Measurements from ENCODE around the gene TTYH1. TPM values are rescaled to one million over a fixed set of nuclear protein-coding genes. Genes with fewer than 3 reads are reported as not detected.
"Not testable (repeated sequence)": the region's sequence is repeated elsewhere in the genome, so short reads cannot be mapped to it uniquely, and the experiment has no call there.

Gene TTYH1
- total and polyA plus RNA-seq, 4 donors: 170 to 1,011 (median 540) TPM

GRCh38 chr19:54462047-54462654 is 46.9 kb downstream of the TTYH1 start:
- Histone ChIP-seq H3K27ac (ENCODE audit: low read depth, low read length) (peak overlapping the region; percentile 78), H3K36me3 (ENCODE audit: control insufficient read depth, insufficient read depth, low read length) (peaks cover 57% of the 10 kb centered on the region), H3K9me3 (ENCODE audit: control insufficient read depth, insufficient read depth, low read length) (no peaks in the 10 kb centered on the region), H3K27me3 (ENCODE audit: control insufficient read depth, insufficient read depth, low read length) (peaks cover 8% of the 10 kb centered on the region), H3K4me1 (ENCODE audit: control insufficient read depth, insufficient read depth, low read length) (peaks cover 30% of the 10 kb centered on the region), H3K4me3 (ENCODE audit: low read depth, low read length) (no peak overlapping the region)
- 78% methylated on average over 14 of the region's 15 CpGs for WGBS (ENCODE audit: insufficient coverage)
- DNase-seq (ENCODE audit: low read depth in 4 of 6, low spot score in 6 of 6): no peak

DNA sequence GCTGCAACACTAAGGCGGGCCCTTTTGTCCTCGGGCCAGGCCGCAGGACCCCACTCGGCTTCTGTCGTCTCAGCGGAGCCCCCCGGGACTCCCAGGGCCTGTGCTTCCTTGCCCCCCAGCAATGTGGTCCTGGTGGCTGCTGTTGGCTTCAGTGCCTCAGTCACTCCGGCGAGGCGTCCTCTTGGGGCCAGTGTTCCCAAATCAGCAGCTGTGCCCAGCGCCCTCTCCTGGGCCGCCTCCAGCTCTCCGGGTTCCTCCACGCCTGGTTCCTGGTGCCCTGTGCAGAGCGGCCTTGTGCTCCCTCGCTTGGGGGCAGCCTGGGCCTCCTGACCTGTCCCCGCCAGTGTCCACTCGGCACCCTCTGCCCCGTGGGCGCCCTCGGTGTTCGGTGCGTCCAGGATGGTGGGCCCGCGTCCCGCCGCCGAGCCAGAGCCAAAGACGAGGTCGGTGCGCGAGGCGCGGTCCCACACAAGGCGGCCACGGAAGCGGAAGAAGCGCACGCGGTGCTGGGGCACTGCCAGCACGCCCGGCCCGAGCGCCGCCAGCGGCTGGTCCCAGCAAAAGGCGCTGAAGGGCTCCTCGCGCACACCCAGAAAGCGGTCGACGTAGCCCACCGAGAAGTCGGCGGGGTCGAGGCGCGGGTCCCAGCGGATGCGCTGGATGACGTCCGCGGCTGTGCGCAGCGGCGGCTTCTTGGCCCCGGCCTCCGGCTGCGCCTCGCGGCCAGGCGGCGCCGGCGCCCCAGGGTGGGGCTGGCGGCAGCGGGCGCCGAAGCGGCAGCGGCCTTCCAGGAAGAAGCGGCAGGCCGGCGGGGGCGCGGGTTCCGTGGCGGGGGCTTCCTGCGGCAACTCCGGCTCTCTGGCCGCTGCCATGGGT is 47.6 kb downstream of the TTYH1 start:
- Histone ChIP-seq H3K27ac (ENCODE audit: low read depth, low read length) (peak overlapping the region; percentile 88), H3K36me3 (ENCODE audit: control insufficient read depth, insufficient read depth, low read length) (peaks cover 50% of the 10 kb centered on the region), H3K4me3 (ENCODE audit: low read depth, low read length) (peak overlapping the region; percentile 56), H3K27me3 (ENCODE audit: control insufficient read depth, insufficient read depth, low read length) (peaks cover 8% of the 10 kb centered on the region), H3K9me3 (ENCODE audit: control insufficient read depth, insufficient read depth, low read length) (no peaks in the 10 kb centered on the region), H3K4me1 (ENCODE audit: control insufficient read depth, insufficient read depth, low read length) (peaks cover 30% of the 10 kb centered on the region)
- WGBS (ENCODE audit: insufficient coverage): 6% methylated on average over 91 of the region's 91 CpGs
- peak in 2 of 6 donors; percentile 53 to 73 for DNase-seq (ENCODE audit: low read depth in 4 of 6, low spot score in 6 of 6)

DNA sequence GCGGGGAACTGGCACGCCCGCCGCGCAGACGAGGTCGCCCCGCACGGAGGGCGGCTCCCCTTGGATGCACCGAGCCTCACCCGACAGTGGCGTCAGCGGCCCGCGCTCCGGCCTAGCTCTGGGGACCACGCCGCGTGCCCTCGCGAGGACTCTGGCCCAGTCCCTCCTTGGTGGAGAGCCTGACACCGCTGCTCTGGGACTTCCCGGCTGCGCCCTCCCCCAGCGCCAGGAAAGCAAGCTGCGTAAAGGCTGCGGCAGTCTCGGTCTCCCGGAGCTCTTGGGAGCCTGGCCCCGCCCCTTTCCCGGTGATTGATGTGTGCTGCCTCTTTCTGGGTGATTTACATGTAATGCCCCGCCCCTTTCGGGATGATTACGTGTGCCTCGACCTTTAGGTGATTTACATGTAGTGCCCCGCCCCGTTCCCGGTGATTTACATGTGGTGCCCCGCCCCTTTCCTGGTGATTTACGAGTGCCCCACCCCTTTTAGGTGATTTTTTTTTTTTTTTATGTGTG is 48.3 kb downstream of the TTYH1 start, which contains the start of gene LENG9:
Gene LENG9 (minus strand): TSS at position 248 of the 513 bp plus-strand sequence. CDS start 252 bp downstream, outside the sequence.
- DNase-seq (ENCODE audit: low read depth in 4 of 6, low spot score in 6 of 6): peak in 5 of 6 donors; percentile 57 to 97 (median 80)
- no peaks in the 10 kb centered on the region for H3K9me3 ChIP-seq (ENCODE audit: control insufficient read depth, insufficient read depth, low read length)
- H3K27me3 ChIP-seq (ENCODE audit: control insufficient read depth, insufficient read depth, low read length): peaks cover 8% of the 10 kb centered on the region
- H3K4me3 ChIP-seq (ENCODE audit: low read depth, low read length): peak within 1 kb of the TSS; percentile 56
- peak within 1 kb of the TSS; percentile 88 for H3K27ac ChIP-seq (ENCODE audit: low read depth, low read length)
- peaks cover 43% of the 10 kb centered on the region for H3K36me3 ChIP-seq (ENCODE audit: control insufficient read depth, insufficient read depth, low read length)
- peaks cover 30% of the 10 kb centered on the region for H3K4me1 ChIP-seq (ENCODE audit: control insufficient read depth, insufficient read depth, low read length)
- under 1% methylated on average over 39 of the region's 41 CpGs for WGBS (ENCODE audit: insufficient coverage)

DNA sequence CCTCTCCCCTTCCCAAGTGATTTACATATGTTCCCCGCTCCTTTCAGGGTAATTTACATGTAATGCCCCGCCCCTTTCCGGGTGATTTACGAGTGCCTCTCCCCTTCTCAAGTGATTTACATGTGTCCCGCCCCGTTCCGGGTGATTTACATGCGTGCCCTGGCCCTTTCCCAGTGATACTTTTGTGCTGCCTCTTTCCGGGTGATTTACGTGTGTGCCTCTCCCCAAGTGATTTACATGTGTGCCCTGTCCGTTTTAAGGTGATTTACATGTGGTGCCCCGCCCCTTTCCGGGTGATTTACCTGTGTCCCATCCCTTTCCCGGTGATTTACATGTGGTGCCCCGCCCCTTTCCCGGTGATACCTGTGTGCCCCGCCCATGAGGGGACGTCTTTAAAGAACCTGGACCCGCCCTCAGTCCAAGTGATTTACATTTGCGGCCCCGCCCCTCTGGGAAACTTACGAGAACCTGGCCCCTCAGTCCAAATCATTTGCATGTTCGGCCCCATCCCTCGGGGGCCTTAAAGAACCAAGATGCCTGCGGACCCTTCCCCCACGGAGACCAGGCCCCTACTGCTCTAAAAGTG is 48.9 kb downstream of the TTYH1 start:
- peak in 2 of 6 donors; percentile 85 to 90 for DNase-seq (ENCODE audit: low read depth in 4 of 6, low spot score in 6 of 6)
- H3K36me3 ChIP-seq (ENCODE audit: control insufficient read depth, insufficient read depth, low read length): peaks cover 37% of the 10 kb centered on the region
- H3K27ac ChIP-seq (ENCODE audit: low read depth, low read length): peak overlapping the region; percentile 88
- peaks cover 30% of the 10 kb centered on the region for H3K4me1 ChIP-seq (ENCODE audit: control insufficient read depth, insufficient read depth, low read length)
- H3K4me3 ChIP-seq (ENCODE audit: low read depth, low read length): peak overlapping the region; percentile 56
- under 1% methylated on average over 26 of the region's 26 CpGs for WGBS (ENCODE audit: insufficient coverage)
- no peaks in the 10 kb centered on the region for H3K9me3 ChIP-seq (ENCODE audit: control insufficient read depth, insufficient read depth, low read length)
- H3K27me3 ChIP-seq (ENCODE audit: control insufficient read depth, insufficient read depth, low read length): peaks cover 8% of the 10 kb centered on the region

GRCh38 chr19:54464630-54465425 is 49.6 kb downstream of the TTYH1 start:
- 1% methylated on average over 87 of the region's 87 CpGs for WGBS (ENCODE audit: insufficient coverage)
- H3K4me1 ChIP-seq (ENCODE audit: control insufficient read depth, insufficient read depth, low read length): peaks cover 33% of the 10 kb centered on the region
- H3K36me3 ChIP-seq (ENCODE audit: control insufficient read depth, insufficient read depth, low read length): peaks cover 31% of the 10 kb centered on the region
- peak overlapping the region; percentile 56 for H3K4me3 ChIP-seq (ENCODE audit: low read depth, low read length)
- H3K9me3 ChIP-seq (ENCODE audit: control insufficient read depth, insufficient read depth, low read length): no peaks in the 10 kb centered on the region
- H3K27ac ChIP-seq (ENCODE audit: low read depth, low read length): peak overlapping the region; percentile 88
- peak in 2 of 6 donors; percentile 79 to 87 for DNase-seq (ENCODE audit: low read depth in 4 of 6, low spot score in 6 of 6)
- peaks cover 11% of the 10 kb centered on the region for H3K27me3 ChIP-seq (ENCODE audit: control insufficient read depth, insufficient read depth, low read length)

DNA sequence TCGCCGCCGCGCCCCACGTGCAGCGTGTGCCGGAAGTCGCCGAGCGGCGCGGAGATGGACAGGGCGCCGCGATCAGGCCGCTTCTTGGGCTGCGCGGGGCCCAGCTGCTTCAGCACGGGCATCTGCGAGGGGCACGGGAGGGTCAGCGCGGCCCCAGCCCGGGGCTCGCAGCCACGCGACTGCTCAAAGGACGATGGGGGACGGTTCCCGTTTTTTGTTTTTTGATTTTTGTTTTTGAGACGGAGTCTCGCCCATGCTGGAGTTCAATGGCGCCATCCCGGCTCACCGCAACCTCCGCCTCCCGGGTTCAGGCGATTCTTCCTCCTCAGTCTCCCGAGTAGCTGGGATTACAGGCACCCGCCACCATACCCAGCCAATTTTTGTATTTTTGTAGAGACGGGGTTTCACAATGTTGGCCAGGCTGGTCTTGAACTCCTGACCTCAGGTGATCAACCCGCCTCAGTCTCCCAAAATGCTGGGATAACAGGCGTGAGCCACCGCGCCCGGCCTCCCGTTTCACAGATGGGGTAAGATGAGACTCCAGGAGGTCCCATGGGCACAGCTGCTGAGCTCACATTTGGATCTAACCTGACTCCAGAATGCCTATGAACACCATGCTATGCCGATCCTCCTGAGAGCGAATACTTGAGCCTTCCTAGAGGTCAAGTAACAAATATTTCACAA is 50.3 kb downstream of the TTYH1 start:
- no peaks in the 10 kb centered on the region for H3K9me3 ChIP-seq (ENCODE audit: control insufficient read depth, insufficient read depth, low read length)
- WGBS (ENCODE audit: insufficient coverage): 47% methylated on average over 46 of the region's 49 CpGs
- H3K36me3 ChIP-seq (ENCODE audit: control insufficient read depth, insufficient read depth, low read length): peaks cover 23% of the 10 kb centered on the region
- peaks cover 18% of the 10 kb centered on the region for H3K27me3 ChIP-seq (ENCODE audit: control insufficient read depth, insufficient read depth, low read length)
- H3K4me1 ChIP-seq (ENCODE audit: control insufficient read depth, insufficient read depth, low read length): peaks cover 37% of the 10 kb centered on the region
- DNase-seq (ENCODE audit: low read depth in 4 of 6, low spot score in 6 of 6): no peak
- no peak overlapping the region for H3K4me3 ChIP-seq (ENCODE audit: low read depth, low read length)
- H3K27ac ChIP-seq (ENCODE audit: low read depth, low read length): no peak overlapping the region

DNA sequence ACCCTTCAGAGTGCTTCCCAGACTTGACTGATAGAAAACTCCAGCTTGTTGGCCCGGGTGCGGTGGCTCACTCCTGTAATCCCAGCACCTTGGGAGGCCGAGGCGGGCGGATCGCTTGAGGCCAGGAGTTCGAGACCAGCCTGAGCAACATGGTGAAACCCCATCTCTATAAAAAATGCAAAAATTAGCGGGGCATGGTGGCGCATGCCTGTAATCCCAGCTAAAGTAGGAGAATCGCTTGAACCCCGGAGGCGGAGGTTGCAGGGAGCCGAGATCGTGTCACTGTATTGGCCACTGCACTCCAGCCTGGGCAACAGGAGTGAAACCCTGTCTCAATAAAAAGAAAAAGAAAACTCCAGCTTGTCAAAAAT is 50.8 kb downstream of the TTYH1 start:
- Histone ChIP-seq H3K27me3 (ENCODE audit: control insufficient read depth, insufficient read depth, low read length) (peaks cover 23% of the 10 kb centered on the region), H3K4me1 (ENCODE audit: control insufficient read depth, insufficient read depth, low read length) (peaks cover 42% of the 10 kb centered on the region), H3K36me3 (ENCODE audit: control insufficient read depth, insufficient read depth, low read length) (peaks cover 18% of the 10 kb centered on the region)
- not testable (repeated sequence) for DNase-seq (ENCODE audit: low read depth in 4 of 6, low spot score in 6 of 6); H3K4me3 ChIP-seq (ENCODE audit: low read depth, low read length); H3K9me3 ChIP-seq (ENCODE audit: control insufficient read depth, insufficient read depth, low read length); H3K27ac ChIP-seq (ENCODE audit: low read depth, low read length)
- 99% methylated on average over 13 of the region's 14 CpGs for WGBS (ENCODE audit: insufficient coverage)

DNA sequence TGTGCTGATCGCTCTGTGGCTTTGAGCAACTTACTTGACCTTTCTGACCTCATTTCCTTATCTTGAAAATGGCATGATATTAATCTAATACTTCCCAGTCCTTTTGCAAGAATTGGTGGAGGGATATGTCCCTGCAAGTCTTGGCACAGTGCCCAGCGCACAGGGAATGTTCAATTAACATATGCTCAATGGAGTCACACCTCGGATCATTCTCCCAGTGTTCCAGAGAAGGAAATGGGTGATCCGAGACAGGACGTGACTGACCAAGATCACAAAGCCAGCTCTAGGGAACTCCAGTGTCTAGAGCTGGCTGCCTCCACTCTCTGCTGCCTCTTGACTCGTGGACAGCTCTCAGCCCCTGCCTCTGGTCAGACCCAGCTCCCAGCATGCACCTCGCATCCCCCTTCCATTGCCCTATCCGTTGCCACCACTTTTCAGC is 54.3 kb downstream of the TTYH1 start:
- no peak overlapping the region for H3K27ac ChIP-seq (ENCODE audit: low read depth, low read length)
- WGBS (ENCODE audit: insufficient coverage): 40% methylated on average over 7 of the region's 8 CpGs
- peaks cover 27% of the 10 kb centered on the region for H3K27me3 ChIP-seq (ENCODE audit: control insufficient read depth, insufficient read depth, low read length)
- DNase-seq (ENCODE audit: low read depth in 4 of 6, low spot score in 6 of 6): no peak
- no peaks in the 10 kb centered on the region for H3K9me3 ChIP-seq (ENCODE audit: control insufficient read depth, insufficient read depth, low read length)
- no peaks in the 10 kb centered on the region for H3K36me3 ChIP-seq (ENCODE audit: control insufficient read depth, insufficient read depth, low read length)
- peaks cover 36% of the 10 kb centered on the region for H3K4me1 ChIP-seq (ENCODE audit: control insufficient read depth, insufficient read depth, low read length)
- no peak overlapping the region for H3K4me3 ChIP-seq (ENCODE audit: low read depth, low read length)

Measured in spinal cord (tissue), 10 donors.